ENCODE measurements around the gene FGA. TPM values are rescaled to one million over a fixed set of nuclear protein-coding genes. Genes with fewer than 3 reads are reported as not detected.

The FGA gene
- total RNA-seq, 1 experiment from 2014 or later = 71.8 TPM

DNA sequence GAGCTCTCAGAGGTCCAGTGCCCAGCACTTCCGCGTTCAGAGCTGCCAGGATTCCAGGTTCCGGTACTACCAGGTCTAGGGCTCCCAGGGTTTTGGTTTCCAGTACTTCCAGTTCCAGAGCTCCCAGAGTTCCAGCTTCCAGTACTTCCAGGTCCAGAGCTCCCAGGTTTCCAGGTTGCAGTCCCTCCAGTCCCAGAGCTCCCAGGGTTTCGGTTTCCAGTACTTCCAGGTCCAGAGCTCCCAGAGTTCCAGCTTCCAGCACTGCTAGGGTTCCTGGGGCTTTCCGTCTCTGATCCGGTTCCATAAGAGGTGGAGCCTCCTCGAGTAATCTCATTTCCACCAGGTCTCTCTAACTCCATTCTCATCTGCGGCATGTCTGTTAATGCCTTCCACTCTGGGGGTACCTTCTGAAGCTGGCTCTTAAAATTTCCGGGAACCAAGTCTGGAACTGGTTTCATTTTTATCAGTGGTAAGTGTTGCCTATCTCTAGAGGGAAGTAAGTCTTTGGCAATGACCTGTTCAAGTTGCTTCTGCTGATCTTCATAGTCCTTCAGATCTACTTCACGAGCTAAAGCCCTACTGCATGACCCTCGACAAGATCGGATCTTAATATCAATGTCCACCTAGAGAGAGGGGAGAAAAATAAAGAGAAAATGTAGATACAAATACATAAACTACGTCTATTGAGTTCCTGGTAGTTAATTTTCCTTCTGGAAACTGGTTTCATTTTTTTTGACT is 4.1 kb downstream of the FGA start:
- peaks cover 16% of the 10 kb centered on the region for H3K4me1 Mint-ChIP-seq (ENCODE audit: low read depth, unreplicated experiment)
- peaks cover 16% of the 10 kb centered on the region for H3K36me3 Mint-ChIP-seq (ENCODE audit: insufficient read depth, unreplicated experiment)
- H3K27ac Mint-ChIP-seq (ENCODE audit: unreplicated experiment) = no peak overlapping the region
- BruUV-seq (replicated peaks) = TSS peak; percentile 19
- ChIA-PET POLR2A (no interaction called here), CTCF (no interaction called here)
- no peak for DNase-seq
- no peak overlapping the region for H3K4me3 Mint-ChIP-seq (ENCODE audit: unreplicated experiment)
- H3K4me3 ChIP-seq (ENCODE audit: low read depth, low read length) = no peak overlapping the region
- H3K9me3 Mint-ChIP-seq (ENCODE audit: unreplicated experiment) = no peaks in the 10 kb centered on the region
- intact Hi-C loops (cut with micrococcal nuclease; ENCODE audit: unreplicated experiment) = no loop called here
- no peaks in the 10 kb centered on the region for H3K9me3 ChIP-seq
- peaks cover 2% of the 10 kb centered on the region; the same call in 1 of the 2 replicates for H3K36me3 ChIP-seq (ENCODE audit: control insufficient read depth, insufficient read depth, low read length)
- H3K27me3 Mint-ChIP-seq (ENCODE audit: insufficient read depth, unreplicated experiment) = no peaks in the 10 kb centered on the region
- peaks cover 24% of the 10 kb centered on the region for H3K4me1 ChIP-seq
- H3K27me3 ChIP-seq (replicated peaks; ENCODE audit: control insufficient read depth, insufficient read depth, low read length) = no peaks in the 10 kb centered on the region
- TF ChIP-seq CTCF (IDR thresholded peaks at IDR 0.05; ENCODE audit: insufficient read depth in 1 of 2, low read depth in 1 of 2, low read length in 1 of 2, severe bottlenecking in 1 of 2, unreplicated experiment in 1 of 2) = no peak

- POLR2A ChIA-PET = no interaction called here
- CTCF ChIA-PET = interaction anchor here (1.6 kb wide), 1 partner anchor 26 kb away, joined by 3 read pairs; no protein-coding TSS in a partner anchor
- Mint-ChIP-seq H3K27ac (ENCODE audit: unreplicated experiment) (no peak overlapping the region), H3K27me3 (ENCODE audit: insufficient read depth, unreplicated experiment) (no peaks in the 10 kb centered on the region), H3K36me3 (ENCODE audit: insufficient read depth, unreplicated experiment) (peaks cover 16% of the 10 kb centered on the region), H3K4me3 (ENCODE audit: unreplicated experiment) (no peak overlapping the region), H3K4me1 (ENCODE audit: low read depth, unreplicated experiment) (peaks cover 14% of the 10 kb centered on the region), H3K9me3 (ENCODE audit: unreplicated experiment) (no peaks in the 10 kb centered on the region)
- no peak for TF ChIP-seq CTCF (IDR thresholded peaks at IDR 0.05; ENCODE audit: insufficient read depth in 1 of 2, low read depth in 1 of 2, low read length in 1 of 2, severe bottlenecking in 1 of 2, unreplicated experiment in 1 of 2)
- DNase-seq = no peak
- no TSS peak for BruUV-seq (replicated peaks)
- intact Hi-C loops (cut with micrococcal nuclease; ENCODE audit: unreplicated experiment) = no loop called here
- H3K36me3 ChIP-seq (ENCODE audit: control insufficient read depth, insufficient read depth, low read length) = peaks cover 2% of the 10 kb centered on the region; the same call in 1 of the 2 replicates
- no peak overlapping the region for H3K4me3 ChIP-seq (ENCODE audit: low read depth, low read length)
- no peaks in the 10 kb centered on the region for H3K9me3 ChIP-seq
- no peaks in the 10 kb centered on the region for H3K27me3 ChIP-seq (replicated peaks; ENCODE audit: control insufficient read depth, insufficient read depth, low read length)
- H3K4me1 ChIP-seq = peaks cover 18% of the 10 kb centered on the region
Observed at GRCh38 chr4:154585369-154586018, 5.0 kb downstream of the FGA start.

DNA sequence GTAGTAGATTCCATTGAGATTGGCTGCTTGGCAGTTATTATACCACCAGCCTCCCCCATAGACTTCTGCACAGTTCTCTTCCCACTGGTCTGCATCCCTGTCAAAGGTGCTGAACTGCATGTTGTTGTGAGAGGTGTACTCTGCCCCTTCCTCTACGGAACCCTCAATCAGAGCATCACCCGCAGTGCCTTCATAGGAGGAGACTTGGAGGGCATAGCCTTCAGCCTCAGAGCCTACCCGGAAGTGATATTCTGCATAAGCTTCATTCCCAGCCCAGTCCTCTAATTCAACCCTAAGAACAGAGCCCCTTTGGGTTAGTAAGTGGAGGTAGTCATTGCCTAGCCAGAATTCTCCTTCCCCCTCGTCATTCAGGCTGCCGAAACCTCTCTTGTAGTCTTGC is 6.3 kb downstream of the FGA start:
- Mint-ChIP-seq H3K9me3 (ENCODE audit: unreplicated experiment) (no peaks in the 10 kb centered on the region), H3K36me3 (ENCODE audit: insufficient read depth, unreplicated experiment) (peaks cover 11% of the 10 kb centered on the region), H3K4me1 (ENCODE audit: low read depth, unreplicated experiment) (peaks cover 2% of the 10 kb centered on the region), H3K4me3 (ENCODE audit: unreplicated experiment) (no peak overlapping the region), H3K27me3 (ENCODE audit: insufficient read depth, unreplicated experiment) (no peaks in the 10 kb centered on the region), H3K27ac (ENCODE audit: unreplicated experiment) (no peak overlapping the region)
- no TSS peak for BruUV-seq (replicated peaks)
- intact Hi-C loops (cut with micrococcal nuclease; ENCODE audit: unreplicated experiment) = no loop called here
- ChIA-PET POLR2A (no interaction called here), CTCF (interaction anchor here (1.6 kb wide), 1 partner anchor 25 kb away, joined by 3 read pairs; no protein-coding TSS in a partner anchor)
- DNase-seq = no peak
- Histone ChIP-seq H3K36me3 (ENCODE audit: control insufficient read depth, insufficient read depth, low read length) (peaks cover 2% of the 10 kb centered on the region; the same call in 1 of the 2 replicates), H3K4me1 (peaks cover 6% of the 10 kb centered on the region), H3K4me3 (ENCODE audit: low read depth, low read length) (no peak overlapping the region), H3K9me3 (no peaks in the 10 kb centered on the region), H3K27me3 (replicated peaks; ENCODE audit: control insufficient read depth, insufficient read depth, low read length) (no peaks in the 10 kb centered on the region)
- no peak for TF ChIP-seq CTCF (IDR thresholded peaks at IDR 0.05; ENCODE audit: insufficient read depth in 1 of 2, low read depth in 1 of 2, low read length in 1 of 2, severe bottlenecking in 1 of 2, unreplicated experiment in 1 of 2)

Data from Caco-2 (cell line).